NCI-H774 (cell line): ENCODE results near the gene GATD1.
"Not testable (repeated sequence)": the region's sequence is repeated elsewhere in the genome, so short reads cannot be mapped to it uniquely, and the experiment has no call there.

Experiments
- DNase-seq: peaks from one replicate; lab custom pipeline; 2025; lab: John Stamatoyannopoulos, UW

The GATD1 gene

GRCh38 chr11:763549-764321 lies 13.6 kb downstream of the GATD1 start:
- DNase-seq, result no peak

GRCh38 chr11:763073-763463 lies 14.2 kb downstream of the GATD1 start:
- peak; percentile 19 for DNase-seq

GRCh38 chr11:762421-763072 lies 14.7 kb downstream of the GATD1 start:
- DNase-seq, result no peak

- no peak for DNase-seq
Observed at GRCh38 chr11:761526-762108, 15.7 kb downstream of the GATD1 start.

- no peak for DNase-seq
Observed at GRCh38 chr11:760236-760635, 17.1 kb downstream of the GATD1 start.

GRCh38 chr11:749731-750130 lies 27.6 kb downstream of the GATD1 start:
- DNase-seq, result no peak

GRCh38 chr11:748007-748359 lies 29.3 kb downstream of the GATD1 start:
- no peak for DNase-seq

GRCh38 chr11:747158-748006 lies 29.9 kb downstream of the GATD1 start, which contains the start of gene TALDO1:
Gene TALDO1 (plus strand): TSS chr11:747464. CDS start chr11:747482, 18 bp downstream.
- peak; percentile 88 for DNase-seq

GRCh38 chr11:746289-747157 lies 30.8 kb downstream of the GATD1 start:
- no peak for DNase-seq

- DNase-seq, result no peak
Observed at GRCh38 chr11:745428-745827, 31.9 kb downstream of the GATD1 start.

- DNase-seq, result no peak
Observed at GRCh38 chr11:742571-743201, 34.6 kb downstream of the GATD1 start.

- DNase-seq, result no peak
Observed at GRCh38 chr11:742156-742546, 35.1 kb downstream of the GATD1 start.

GRCh38 chr11:737899-738298 lies 39.4 kb downstream of the GATD1 start:
- not testable (repeated sequence) for DNase-seq

- DNase-seq, result no peak
Observed at GRCh38 chr11:737366-737765, 39.9 kb downstream of the GATD1 start.

GRCh38 chr11:734541-734940 lies 42.7 kb downstream of the GATD1 start:
- DNase-seq, result not testable (repeated sequence)

- DNase-seq, result no peak
Observed at GRCh38 chr11:733072-733471, 44.2 kb downstream of the GATD1 start.

GRCh38 chr11:729492-730074 lies 47.7 kb downstream of the GATD1 start:
- no peak for DNase-seq

- DNase-seq, result no peak
Observed at GRCh38 chr11:728901-729491, 48.3 kb downstream of the GATD1 start.

GRCh38 chr11:727859-728748 lies 49.2 kb downstream of the GATD1 start:
- DNase-seq, result peak; percentile 46
